ENCODE measurements around the gene CBARP.
A peak's percentile ranks its signal among the peaks of the same experiment; 100 is the strongest.

Gene CBARP

DNA sequence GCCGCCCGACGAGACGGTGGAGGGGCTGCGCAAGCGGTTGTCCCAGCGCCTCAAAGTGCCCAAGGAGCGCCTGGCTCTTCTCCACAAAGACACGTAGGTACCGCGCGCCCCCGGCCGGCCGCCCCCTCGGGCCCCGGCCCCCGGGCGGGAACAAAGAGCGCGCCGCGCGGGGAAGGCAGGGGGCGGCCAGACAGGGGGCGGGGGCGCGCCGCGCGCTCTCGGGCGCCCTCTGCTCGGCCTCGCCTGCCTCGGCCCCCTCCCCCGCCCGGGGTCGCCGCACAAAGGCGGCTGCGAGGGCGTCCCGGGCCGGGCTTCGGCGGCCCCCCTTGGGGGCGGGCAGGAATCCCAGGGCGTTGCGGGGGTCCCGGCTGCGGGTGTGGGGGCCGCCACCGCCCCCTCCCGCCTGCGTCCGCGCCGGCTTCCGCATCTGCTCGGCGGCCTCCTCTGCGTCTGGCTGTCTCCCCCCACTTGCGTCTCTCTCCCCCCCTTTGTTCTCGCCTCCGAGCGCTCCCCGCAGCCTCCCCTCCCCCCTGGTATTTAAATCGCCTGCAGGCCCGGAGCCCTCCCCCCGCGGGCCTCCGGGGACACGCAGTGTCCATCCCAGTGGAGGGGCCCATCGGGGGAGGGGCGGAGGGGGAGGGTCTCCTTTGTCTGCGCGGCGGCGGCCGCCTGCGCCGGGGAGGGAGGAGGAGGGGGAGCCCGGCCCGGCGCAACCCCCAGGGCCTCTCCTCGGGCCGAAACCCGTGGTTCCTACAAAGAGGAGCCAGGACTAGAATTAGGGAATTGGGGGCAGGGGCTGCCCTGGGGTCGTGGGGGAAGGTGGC lies 12.8 kb upstream of the CBARP start:
- DNase-seq, result no peak

DNA sequence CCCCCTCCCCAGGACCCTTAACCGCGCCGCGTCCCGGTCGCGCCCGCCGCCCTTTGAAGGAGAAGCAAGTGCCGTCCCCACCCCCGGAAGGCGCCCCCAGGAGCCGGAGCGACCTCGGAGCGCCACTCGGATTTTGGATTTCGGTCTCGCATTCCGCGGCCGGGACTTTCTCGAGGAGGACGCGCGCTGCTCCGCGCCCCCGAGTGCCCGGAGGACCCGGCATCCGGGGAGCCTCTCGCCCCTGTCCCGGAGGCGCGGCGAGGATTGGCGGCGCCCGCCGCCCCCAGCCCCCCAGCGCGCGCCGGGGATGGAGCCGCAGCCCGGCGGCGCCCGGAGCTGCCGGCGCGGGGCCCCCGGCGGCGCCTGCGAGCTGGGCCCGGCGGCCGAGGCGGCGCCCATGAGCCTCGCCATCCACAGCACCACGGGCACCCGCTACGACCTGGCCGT lies 12.2 kb upstream of the CBARP start:
- no peak for DNase-seq

DNA sequence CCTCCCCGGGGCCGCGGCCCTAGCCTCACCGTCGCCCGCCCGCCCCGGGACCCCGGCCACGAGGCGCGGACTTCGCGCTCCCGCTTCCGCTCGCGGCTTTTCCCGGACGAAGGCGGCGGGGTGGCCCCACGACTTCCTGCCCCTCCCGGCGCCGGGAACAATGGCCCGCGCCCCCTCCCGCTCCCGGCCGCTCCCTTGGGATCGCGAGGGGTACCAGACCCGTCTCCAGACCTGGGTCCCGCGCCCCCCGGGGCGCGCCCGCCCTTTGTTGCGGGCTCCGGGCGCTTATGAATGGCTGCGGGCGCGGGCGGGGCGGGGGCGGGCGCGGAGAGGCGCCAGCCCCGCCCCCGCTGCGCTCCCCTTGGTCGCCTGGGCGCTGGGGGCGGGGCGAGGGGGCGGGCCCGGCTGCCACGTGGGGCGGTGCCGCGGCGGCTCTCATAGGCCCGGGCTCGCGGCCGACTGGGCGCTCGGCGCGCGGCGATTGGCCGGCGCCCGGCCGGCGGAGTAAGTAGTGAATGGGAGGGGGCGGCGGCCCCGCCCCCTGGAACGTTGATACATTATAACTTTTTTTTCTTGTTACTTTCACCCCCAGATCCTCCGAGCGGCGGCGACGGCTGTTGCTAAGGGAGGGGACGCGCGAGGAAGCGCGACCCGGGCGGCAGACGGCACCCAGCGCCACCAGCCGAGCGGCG lies 11.6 kb upstream of the CBARP start:
- DNase-seq, result peak; percentile 64

DNA sequence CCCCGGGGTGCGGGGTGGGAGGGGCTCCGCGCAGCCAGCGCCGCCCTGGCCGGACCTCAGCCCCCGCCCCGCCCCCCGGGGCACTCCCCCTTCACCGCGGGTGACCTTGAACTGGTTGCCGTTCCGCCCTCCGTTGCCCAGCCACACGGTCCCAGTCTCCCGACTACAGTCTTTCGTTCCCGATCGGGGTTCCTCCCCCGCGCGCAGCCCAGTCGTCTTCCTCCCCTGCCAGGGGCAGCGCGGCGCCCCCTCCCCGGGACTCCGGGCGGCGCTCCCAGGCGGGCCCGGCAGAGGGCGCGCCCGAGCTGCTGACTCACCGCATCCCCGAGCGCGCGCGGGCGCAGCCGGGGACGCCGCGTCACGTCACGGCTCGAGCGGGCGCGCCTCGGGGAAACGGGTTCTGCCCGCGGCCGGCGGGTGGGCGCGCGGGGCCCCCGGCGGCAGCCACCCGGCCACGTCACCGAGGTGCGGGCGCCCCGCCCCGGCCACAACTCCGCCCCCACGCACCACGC lies 11.0 kb upstream of the CBARP start:
- no peak for DNase-seq

DNA sequence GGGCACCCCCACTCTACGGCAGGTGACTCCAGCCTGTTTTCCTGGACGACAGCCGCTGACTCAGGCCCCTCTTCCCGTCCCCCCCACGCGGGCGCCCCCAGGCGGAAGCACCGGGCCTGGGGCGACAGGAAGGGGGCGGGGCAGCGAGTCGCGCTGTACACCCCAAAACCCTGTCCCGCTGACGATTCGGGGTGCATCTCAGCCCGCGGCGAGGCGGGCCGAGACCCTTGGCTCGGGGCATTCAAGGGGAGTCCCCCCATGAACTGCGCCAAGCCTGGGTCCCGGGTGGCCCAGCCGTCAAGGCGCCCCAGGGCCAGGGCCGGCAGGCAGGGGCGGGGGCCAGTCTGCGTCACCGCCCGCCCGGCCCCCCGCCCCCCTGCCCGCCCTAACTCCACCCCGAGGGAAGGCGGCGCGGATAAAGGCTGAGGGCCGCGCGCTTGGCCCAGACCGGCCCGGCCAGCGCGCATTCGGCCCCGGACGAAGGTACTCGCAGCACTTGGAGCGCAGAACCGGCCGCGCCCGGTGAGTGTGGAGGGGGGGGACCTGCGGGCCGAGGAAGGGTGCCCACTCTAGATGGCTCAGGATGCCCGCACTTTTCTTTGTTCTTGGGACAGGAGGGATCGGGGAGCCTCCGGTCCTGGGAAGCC lies 10.5 kb upstream of the CBARP start, which contains the start of gene MIDN:
MIDN (plus strand) TSS at position 445 of the 647 bp plus-strand sequence. CDS start 1,714 bp downstream, outside the sequence.
- peak; percentile 38 for DNase-seq

DNA sequence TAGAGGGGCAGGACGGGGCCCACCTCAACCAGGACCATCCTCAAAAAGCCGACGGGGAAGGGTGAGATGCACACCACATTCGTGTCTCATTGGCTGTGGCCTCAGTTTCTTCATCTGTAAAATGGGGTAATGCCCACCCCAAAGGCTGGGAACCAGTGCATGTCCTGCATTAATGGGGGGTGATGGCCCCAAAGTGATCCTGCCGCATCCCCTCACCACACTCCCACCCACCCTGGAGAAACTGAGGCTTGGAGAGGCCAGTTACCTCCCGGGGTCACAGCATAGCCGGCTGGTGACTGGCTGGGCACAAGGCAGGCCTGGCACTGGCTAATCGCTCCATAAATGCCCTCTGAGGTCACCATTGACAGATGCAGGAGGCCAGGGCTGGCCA lies 9.9 kb upstream of the CBARP start:
- no peak for DNase-seq

DNA sequence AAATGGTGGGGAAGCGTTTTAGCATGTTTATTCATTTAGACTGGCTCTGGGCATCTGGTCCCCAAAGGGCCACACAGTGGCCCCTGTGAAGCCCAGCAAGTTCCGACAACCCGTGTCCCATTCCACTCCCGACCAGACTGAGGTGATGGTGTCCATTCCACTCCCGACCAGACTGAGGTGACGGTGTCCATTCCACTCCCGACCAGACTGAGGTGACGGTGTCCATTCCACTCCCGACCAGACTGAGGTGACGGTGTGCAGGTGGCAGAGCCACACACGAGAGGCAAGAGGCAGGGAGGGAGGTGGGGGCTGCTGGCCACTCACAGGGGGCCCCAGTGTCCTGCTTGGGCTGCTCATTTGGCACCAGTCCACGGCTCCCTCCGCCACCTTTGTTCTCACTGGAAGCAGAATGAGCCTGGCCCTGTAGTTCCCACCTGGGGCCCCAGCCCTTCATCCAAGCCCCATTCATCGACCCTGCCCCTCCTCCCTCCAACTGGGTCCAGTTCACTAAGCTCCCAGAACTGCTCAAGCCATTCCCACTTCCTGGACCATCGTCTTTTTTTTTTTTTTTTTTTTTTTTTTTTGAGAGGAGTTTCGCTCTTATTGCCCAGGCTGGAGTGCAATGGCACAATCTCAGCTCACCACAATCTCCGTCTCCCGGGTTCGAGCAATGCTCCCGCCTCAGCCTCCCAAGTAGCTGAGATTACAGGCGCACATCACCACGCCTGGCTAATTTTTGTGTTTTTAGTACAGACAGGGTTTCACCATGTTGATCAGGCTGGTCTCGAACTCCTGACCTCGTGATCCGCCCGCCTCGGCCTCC lies 8.7 kb upstream of the CBARP start:
- peak; percentile 15 for DNase-seq

DNA sequence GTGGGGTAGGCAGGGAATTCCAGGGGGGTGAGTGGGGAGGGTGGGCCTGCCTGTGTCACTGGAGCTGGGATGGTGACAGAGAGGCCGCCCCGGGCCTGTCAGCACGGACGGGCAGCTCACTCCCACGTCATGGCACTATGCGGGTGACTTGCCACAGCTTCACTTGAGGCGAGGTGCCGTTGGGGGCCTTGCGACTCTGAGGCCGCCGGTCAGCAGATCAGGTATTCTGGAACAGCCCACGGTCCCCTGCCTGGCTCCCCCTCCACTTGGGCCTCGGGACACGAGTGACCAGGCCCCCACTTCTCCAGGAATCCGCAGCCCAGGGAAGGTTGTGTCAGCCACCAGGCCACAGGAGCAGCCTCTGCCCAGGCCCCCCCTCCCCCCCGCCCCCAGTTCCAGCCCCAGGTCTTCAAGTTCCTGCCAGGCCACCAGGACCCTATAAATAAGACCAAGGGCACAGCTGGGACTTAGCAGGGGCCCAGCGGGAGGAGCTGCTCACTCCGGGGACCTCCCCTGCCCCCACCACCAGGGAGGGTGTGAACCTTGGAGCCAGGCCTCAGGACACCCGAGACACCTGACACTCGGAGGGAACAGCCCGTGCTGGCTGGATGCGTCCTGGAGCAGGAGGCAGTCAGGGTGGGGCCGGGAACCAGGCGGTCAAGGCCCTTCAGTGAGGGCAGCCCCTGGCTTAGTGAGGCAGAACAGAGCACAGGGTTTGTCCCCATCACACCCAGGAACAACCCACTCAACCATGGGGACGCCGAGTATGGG lies 7.9 kb upstream of the CBARP start:
- DNase-seq, result no peak

DNA sequence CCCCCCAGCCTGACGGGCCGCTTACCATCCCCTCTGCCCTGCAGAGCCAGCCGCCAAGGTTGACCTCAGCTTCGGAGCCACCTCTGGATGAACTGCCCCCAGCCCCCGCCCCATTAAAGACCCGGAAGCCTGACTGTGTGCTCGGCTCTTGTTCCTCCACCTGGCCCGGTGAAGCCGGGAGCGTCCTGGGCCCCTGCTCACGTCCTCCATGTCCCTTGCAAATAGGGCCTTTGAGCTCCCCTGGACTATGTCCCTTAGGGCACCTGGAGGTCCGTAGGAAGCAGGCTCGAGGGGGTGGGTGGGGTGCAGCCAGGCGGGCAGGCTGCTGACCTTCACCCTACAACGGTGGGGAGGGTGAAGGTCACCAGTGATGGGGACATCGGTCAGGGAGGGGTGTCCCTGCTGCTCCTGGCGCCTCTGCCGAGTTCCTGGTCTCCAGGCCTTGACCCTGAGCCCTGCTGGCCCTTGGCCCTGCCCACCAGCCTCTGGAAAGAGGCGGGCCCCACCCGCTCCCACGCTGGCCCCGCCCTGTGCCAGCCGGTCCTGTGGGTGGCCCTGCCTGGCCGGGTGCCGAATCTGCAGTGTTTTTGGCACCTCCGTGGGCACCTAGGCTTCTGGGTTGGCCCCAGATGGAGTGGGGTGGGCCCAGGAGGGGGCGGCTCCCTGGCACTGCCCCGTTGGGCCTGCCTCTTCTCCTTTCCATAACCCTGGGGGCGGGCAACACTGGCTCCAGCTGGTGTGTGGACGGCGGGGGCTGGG lies 7.1 kb upstream of the CBARP start:
- DNase-seq, result no peak

DNA sequence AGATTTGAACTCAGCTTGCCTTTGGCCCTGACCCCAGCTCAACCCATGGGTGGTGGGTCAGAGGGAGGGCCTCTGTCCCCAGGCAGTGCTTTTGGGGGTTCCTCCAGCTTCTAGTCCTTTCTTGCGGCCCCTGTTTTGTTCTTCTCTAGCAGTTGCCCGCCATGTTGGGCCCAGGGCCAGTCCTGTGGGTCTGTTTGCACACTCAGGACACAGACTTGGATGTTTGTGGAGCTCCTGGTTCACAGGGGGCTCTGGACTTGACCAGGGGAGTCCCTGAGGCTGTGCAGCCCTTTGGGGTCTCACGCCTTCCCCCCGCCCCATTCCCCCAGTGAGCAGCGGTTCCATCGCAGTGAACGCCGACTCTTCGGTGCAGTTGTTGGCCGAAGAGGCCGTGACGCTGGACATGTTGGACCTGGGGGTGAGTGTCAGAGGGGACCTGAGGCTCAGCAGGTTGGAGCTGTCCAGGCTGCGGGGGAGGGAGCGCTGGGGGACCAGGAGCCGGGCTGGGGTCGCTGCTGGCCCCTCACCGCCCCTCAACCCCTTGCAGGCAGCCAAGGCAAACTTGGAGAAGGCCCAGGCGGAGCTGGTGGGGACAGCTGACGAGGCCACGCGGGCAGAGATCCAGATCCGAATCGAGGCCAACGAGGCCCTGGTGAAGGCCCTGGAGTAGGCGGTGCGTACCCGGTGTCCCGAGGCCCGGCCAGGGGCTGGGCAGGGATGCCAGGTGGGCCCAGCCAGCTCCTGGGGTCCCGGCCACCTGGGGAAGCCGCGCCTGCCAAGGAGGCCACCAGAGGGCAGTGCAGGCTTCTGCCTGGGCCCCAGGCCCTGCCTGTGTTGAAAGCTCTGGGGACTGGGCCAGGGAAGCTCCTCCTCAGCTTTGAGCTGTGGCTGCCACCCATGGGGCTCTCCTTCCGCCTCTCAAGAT lies 6.2 kb upstream of the CBARP start:
- DNase-seq, result peak; percentile 32

DNA sequence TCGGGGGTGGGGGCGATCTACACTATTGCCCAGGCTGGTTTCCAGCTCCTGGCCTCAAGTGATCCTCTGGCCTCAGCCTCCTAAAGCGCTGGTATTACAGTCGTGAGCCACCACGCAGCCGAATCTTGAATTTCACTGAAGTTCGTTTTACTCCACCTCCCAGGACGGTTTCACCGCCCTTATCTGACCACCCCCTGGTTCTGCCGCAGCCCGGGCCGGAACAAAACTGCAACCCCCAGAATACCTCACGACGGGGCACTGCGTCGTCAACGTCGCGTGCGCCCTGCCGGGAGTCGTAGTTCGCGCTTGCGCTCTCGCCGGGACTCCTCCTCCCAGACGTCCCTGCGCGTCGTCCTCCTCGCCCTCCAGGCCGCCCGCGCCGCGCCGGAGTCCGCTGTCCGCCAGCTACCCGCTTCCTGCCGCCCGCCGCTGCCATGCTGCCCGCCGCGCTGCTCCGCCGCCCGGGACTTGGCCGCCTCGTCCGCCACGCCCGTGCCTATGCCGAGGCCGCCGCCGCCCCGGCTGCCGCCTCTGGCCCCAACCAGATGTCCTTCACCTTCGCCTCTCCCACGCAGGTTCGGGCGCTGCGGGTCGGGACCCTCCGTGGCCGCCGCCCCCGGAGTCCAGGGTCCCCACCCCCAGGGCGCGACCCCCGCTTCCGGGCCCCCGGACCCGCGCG lies 3.8 kb upstream of the CBARP start, which contains the start of gene ATP5F1D:
ATP5F1D (plus strand) TSS at position 335 of the 679 bp plus-strand sequence; CDS start at position 435, 100 bp downstream.
- DNase-seq, result peak; percentile 43

DNA sequence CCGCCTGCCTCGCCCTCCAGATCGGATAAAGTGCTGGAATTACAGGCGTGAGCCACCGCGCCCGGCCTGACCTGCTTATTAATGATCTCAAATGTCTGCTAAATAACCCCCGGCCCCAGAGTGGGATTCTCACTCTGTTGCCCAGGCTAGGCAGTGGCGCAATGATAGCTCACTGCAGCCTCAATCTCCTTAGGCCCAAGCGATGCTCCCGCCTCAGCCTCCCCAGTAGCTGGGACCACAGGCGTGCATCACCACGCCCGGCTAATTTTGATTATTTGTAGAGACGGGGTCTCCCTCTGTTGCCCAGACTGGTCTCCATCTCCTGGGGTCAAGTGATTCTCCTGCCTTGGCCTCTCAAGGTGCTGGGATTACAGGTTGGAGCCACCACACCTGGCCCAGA lies 3.1 kb upstream of the CBARP start:
- no peak for DNase-seq

DNA sequence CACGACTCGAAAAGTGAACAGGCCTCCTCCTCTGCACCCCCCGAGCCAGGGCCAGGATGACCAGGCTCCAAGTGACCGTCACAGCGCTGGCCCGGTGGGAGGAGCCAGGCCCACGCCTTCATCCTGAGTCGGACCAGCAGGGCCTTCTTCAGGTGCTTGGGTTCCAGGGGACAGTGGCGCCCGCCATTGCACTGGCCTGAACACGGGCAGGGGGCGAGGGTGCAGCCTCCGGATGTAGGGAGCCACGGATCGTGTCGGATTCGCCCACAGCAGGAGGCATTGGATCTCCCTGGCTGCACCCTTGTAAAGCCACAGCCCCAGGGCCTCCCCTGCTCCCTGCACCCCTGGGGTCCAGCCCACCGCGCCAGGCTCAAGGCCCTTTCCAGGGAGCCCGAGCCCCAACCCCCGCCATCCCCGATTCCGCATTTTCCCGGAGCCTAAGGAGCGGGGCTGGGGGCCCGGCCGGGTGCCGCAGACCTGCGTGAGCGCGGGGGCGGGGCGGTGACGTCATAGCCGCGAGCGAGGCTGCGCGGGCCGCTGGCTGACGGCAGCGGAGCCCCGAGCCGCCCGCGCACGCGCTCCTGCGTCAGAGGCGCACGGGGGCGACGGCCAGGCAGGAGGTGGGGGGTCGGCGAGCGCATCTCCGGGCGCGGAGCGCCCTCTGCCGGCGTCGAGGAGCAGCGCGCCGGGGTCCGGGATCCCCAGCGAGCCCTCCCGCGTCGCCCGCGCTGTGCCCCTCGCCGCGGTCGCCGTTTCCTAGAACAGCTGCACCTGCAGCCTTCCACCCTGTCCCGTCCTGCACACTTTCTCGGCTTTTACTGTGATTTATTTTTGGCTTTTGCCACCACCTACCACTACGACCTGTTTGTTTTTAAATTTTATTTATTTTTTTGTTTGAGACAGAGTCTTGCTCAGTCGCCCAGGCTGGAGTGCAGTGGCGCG lies 2.3 kb upstream of the CBARP start:
- peak; percentile 53 for DNase-seq

DNA sequence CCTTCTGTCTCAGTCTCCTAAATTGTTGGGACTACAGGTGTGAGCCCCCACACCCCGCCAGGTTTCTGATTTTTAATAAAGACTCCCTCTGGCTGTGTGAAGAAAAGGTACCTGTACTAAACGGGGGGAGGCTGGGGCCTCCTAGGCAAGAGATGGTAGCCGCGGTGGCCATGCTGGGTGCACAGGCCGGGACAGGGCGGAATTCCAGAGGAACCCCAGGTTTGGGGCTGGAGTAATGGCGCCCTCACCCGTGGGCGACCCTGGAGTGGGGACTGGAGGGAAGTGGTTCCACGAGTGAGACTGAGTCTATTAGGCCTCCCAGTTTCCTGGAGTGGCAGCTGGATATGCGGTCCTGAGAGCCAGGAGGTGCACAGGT lies 1.6 kb upstream of the CBARP start:
- no peak for DNase-seq

DNA sequence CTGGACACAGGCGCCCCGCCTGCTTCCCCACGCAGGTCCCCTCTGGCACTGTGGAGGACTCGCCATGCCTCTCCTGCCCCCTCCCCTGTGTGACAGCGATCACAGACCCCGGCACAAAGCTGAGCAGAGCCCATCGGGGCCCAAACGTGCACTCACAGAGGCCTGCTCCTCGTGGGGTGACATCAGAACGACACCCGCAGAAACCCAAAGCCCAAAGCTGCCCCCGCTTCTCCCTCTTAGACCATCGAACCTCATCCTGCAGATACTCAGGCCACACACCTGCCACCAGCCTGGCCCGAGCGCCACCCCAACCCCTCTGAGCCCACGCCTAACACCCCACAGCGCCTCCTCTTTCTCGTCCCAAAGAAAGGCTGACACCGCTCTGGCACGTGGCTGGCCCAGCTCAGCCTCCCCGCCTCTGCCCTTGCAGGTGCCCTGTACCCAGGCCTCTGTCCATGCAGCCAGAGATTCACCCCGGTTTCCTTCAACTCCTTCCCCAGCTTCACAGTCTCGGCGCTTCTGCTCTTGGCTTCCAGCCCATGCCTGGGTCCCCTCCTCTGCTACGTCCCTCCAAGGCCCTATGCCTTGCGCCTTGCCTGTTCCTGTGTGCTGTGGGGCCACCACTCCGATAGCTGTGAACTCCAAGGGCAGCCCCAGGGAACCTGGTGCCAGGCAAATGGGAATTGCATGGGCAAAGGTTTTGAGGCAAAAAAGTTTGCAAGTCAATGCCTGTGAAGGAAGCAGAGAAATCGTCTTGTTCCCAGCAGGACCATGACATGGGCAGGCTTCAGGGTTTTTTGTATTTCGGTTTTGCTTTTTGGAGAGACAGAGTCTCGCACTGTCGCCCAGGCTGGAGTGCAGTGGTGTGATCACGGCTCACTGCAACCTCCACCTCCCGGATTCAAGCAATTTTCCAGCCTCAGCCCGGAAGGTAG lies 831 bp upstream of the CBARP start:
- no peak for DNase-seq

DNA sequence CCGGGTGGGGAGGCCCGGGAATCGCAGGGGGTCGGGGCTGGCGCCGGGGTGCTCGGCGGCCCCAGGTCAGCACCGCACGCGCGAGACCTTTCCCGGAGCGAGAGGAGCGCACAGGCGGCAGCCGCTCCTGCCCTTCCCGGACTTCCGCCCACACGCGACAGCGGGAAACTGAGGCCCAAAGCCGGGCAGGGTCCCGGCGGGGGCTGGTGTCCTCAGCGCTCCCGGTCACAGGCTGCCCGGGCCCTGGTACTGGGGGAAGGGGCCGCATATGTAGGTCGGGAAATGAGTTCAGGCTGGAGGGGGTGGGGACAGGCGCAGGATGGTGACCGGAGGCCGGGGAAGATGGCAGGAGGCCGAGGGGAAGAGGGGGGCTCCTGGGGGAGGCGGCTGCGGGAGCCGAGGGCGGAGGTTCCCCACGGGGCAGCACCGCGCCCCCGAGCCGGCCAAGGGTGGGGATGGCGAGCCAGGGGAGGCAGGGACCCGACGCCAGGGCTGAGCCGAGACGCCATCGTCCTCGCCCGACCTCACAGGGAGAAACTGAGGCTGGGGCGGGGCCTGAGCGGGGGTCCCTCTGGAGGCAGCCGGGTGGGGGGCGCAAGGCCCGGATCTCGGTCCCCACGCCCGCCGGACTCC lies 662 bp downstream of the CBARP start:
- no peak for DNase-seq
